Immature natural killer cell (primary cell): ENCODE measurements around the gene MCF2L. TPM values are rescaled to one million over a fixed set of nuclear protein-coding genes. Genes with fewer than 3 reads are reported as not detected.

ENCODE experiments used
- DNase-seq, 3 donors: peaks; one replicate each; pipeline ENCODE4 v3.0.0; 2022; ENCODE audit warnings: mixed read lengths in 1 of 3
- H3K27ac Mint-ChIP-seq, 6 donors: one replicate each; pipeline ENCODE4 v1.8.0; 2020; ENCODE audit warnings: mixed read lengths in 6 of 6, mild to moderate bottlenecking in 5 of 6, inconsistent platforms in 4 of 6, moderate library complexity in 3 of 6
- H3K27me3 Mint-ChIP-seq, 3 donors: one replicate each; pipeline ENCODE4 v1.8.0; 2020 to 2021; ENCODE audit warnings: low read depth in 3 of 3, mild to moderate bottlenecking in 3 of 3, mixed read lengths in 3 of 3, moderate library complexity in 3 of 3, inconsistent platforms in 1 of 3
- H3K36me3 Mint-ChIP-seq, 3 donors: one replicate each; pipeline ENCODE4 v1.8.0; 2020; ENCODE audit warnings: mixed read lengths in 3 of 3, inconsistent platforms in 2 of 3, mild to moderate bottlenecking in 2 of 3
- H3K4me1 Mint-ChIP-seq, 2 donors: one replicate each; pipeline ENCODE4 v1.8.0; 2020; ENCODE audit warnings: inconsistent platforms in 2 of 2, mild to moderate bottlenecking in 2 of 2, mixed read lengths in 2 of 2, moderate library complexity in 1 of 2
- H3K4me3 Mint-ChIP-seq, 5 donors: one replicate each; pipeline ENCODE4 v1.8.0; 2020; ENCODE audit warnings: mild to moderate bottlenecking in 5 of 5, mixed read lengths in 5 of 5, inconsistent platforms in 3 of 5, moderate library complexity in 3 of 5
- H3K9me3 Mint-ChIP-seq, 6 donors: one replicate each; pipeline ENCODE4 v1.8.0; 2020; ENCODE audit warnings: mild to moderate bottlenecking in 6 of 6, mixed read lengths in 6 of 6, inconsistent platforms in 4 of 6, moderate library complexity in 3 of 6
- polyA plus RNA-seq, 3 donors: library from polyadenylated mRNA; unstranded; fragments of 300-500 nt; fragmentation: Illumina TruSeq; gene quantifications; one replicate each; pipeline ENCODE4 v1.2.3, GENCODE V29; 2021

MCF2L gene
- polyA plus RNA-seq: under 1 TPM in 1 of 3 donors, not detected in 2; 0.82 TPM

- peak within 1 kb of the TSS in 5 of 6 donors; percentile 63 to 86 (median 75) for H3K27ac Mint-ChIP-seq
These were observed at the start of gene MCF2L for GRCh38 chr13:112968910-112969691. Gene MCF2L (plus strand): TSS chr13:112969214. CDS start chr13:112969380, 166 bp downstream.

DNA sequence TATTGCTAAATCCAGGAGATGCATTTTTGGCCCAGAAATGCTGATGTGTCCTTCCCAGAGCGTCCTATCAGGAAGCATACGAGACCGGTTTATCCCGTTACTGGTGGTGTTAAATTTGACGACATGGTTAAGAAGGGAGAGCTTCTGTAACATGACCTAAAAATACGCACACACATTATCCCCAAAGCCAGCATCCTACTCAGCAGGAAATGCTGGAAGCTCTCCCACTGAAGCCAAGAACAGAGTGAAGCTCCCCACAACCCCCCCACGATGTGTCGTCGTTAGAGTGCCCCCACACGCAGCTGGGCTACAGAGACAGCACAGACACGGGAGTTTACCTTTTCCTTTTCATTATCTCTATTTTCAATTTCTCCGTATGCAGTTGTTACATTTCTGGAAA, 45.1 kb upstream of the MCF2L start:
- Mint-ChIP-seq H3K4me3 (no peak overlapping the region), H3K27ac (no peak overlapping the region), H3K36me3 (no peaks in the 10 kb centered on the region), H3K9me3 (no peaks in the 10 kb centered on the region), H3K27me3 (peaks cover 0 to 8% (median 3%) of the 10 kb centered on the region in 3 donors), H3K4me1 (no peaks in the 10 kb centered on the region)
- no peak for DNase-seq

More at GRCh38 chr13:112968910-112969691, at the start of gene MCF2L:
- peak; percentile 62 to 69 (median 63) for DNase-seq
- Mint-ChIP-seq H3K27me3 (peaks cover 11 to 16% (median 15%) of the 10 kb centered on the region in 3 donors), H3K36me3 (peaks cover 0 to 4% (median 0%) of the 10 kb centered on the region in 3 donors), H3K4me1 (peaks cover 20% of the 10 kb centered on the region in 2 donors), H3K9me3 (peaks cover 0 to 1% (median 0%) of the 10 kb centered on the region in 6 donors), H3K4me3 (peak within 1 kb of the TSS; percentile 83 to 92 (median 87))

GRCh38 chr13:112924365-112924764, 44.6 kb upstream of the MCF2L start:
- Mint-ChIP-seq H3K9me3 (no peaks in the 10 kb centered on the region), H3K27me3 (peaks cover 3 to 11% (median 4%) of the 10 kb centered on the region in 3 donors), H3K4me3 (no peak overlapping the region), H3K36me3 (no peaks in the 10 kb centered on the region), H3K27ac (no peak overlapping the region), H3K4me1 (peaks cover 0 to 4% of the 10 kb centered on the region in 2 donors)
- no peak for DNase-seq

- H3K36me3 Mint-ChIP-seq: peaks cover 0 to 3% (median 0%) of the 10 kb centered on the region in 3 donors
- peaks cover 3 to 12% of the 10 kb centered on the region in 2 donors for H3K4me1 Mint-ChIP-seq
- H3K9me3 Mint-ChIP-seq: no peaks in the 10 kb centered on the region
- no peak for DNase-seq
- H3K4me3 Mint-ChIP-seq: no peak overlapping the region
- H3K27ac Mint-ChIP-seq: no peak overlapping the region
- peaks cover 5 to 17% (median 6%) of the 10 kb centered on the region in 3 donors for H3K27me3 Mint-ChIP-seq
These were observed 43.0 kb upstream of the MCF2L start for GRCh38 chr13:112926003-112926402.

GRCh38 chr13:112926993-112927392, 42.0 kb upstream of the MCF2L start:
- Mint-ChIP-seq H3K9me3 (no peaks in the 10 kb centered on the region), H3K4me3 (no peak overlapping the region), H3K36me3 (peaks cover 0 to 3% (median 0%) of the 10 kb centered on the region in 3 donors), H3K27ac (no peak overlapping the region), H3K4me1 (peaks cover 3 to 12% of the 10 kb centered on the region in 2 donors), H3K27me3 (peaks cover 5 to 12% (median 6%) of the 10 kb centered on the region in 3 donors)
- DNase-seq: no peak

- no peaks in the 10 kb centered on the region for H3K9me3 Mint-ChIP-seq
- H3K36me3 Mint-ChIP-seq: peaks cover 0 to 3% (median 0%) of the 10 kb centered on the region in 3 donors
- H3K4me3 Mint-ChIP-seq: no peak overlapping the region
- peaks cover 5 to 19% (median 6%) of the 10 kb centered on the region in 3 donors for H3K27me3 Mint-ChIP-seq
- DNase-seq: no peak
- H3K27ac Mint-ChIP-seq: no peak overlapping the region
- H3K4me1 Mint-ChIP-seq: peaks cover 3 to 12% of the 10 kb centered on the region in 2 donors
These were observed 40.7 kb upstream of the MCF2L start for GRCh38 chr13:112928020-112928971.

DNA sequence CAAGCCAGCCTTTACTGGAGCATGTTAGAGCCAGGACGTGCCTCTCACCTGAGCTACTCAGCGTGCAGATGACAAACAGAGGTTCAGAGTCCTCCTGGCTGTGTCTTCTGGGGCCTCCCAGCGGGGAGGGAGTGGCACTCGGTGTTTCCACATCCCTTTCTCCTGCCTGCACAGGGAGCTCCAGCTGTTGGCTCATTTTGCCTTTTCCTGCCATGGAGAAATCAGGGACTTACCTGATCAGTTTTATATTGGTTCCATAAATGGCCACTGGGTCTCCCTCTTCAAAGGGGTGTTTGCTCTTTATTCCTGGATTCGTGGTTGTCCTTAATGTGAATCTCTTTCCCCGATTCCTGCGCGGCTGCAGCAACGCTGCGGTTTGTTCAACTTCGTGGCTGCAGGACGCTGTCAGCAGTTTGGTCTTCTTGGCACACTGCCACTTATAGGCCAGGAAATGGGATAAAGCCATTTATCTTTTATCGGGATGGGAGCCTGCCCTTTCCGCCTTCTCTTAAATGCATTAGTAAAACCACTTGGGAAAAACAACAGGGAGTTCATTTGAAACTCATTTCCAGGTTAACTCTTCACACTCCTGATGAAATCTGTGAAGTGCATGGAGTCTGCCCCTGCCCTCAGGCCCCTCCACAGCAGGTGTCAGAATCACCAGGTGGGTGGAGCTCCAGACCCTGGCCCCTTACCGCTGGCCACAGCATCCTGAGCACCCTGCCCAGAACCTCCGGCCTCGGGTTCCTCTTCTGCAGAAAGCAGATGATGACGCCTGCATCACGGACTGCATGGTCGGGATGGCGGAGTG, 39.8 kb upstream of the MCF2L start:
- H3K27ac Mint-ChIP-seq: no peak overlapping the region
- peaks cover 3 to 12% of the 10 kb centered on the region in 2 donors for H3K4me1 Mint-ChIP-seq
- peaks cover 0 to 3% (median 0%) of the 10 kb centered on the region in 3 donors for H3K36me3 Mint-ChIP-seq
- DNase-seq: no peak
- H3K9me3 Mint-ChIP-seq: no peaks in the 10 kb centered on the region
- H3K27me3 Mint-ChIP-seq: peaks cover 5 to 19% (median 7%) of the 10 kb centered on the region in 3 donors
- no peak overlapping the region for H3K4me3 Mint-ChIP-seq

GRCh38 chr13:112929783-112930055, 39.3 kb upstream of the MCF2L start:
- Mint-ChIP-seq H3K27ac (no peak overlapping the region), H3K9me3 (no peaks in the 10 kb centered on the region), H3K4me3 (no peak overlapping the region), H3K27me3 (peaks cover 5 to 19% (median 8%) of the 10 kb centered on the region in 3 donors), H3K36me3 (peaks cover 0 to 3% (median 0%) of the 10 kb centered on the region in 3 donors), H3K4me1 (peaks cover 3 to 12% of the 10 kb centered on the region in 2 donors)
- DNase-seq: no peak

- DNase-seq: no peak
- Mint-ChIP-seq H3K36me3 (peaks cover 0 to 3% (median 0%) of the 10 kb centered on the region in 3 donors), H3K4me1 (peaks cover 3 to 12% of the 10 kb centered on the region in 2 donors), H3K4me3 (no peak overlapping the region), H3K27ac (no peak overlapping the region), H3K27me3 (peaks cover 5 to 19% (median 8%) of the 10 kb centered on the region in 3 donors), H3K9me3 (no peaks in the 10 kb centered on the region)
These were observed 38.8 kb upstream of the MCF2L start for GRCh38 chr13:112930192-112930591.

- DNase-seq: no peak
- H3K36me3 Mint-ChIP-seq: peaks cover 0 to 3% (median 0%) of the 10 kb centered on the region in 3 donors
- H3K4me3 Mint-ChIP-seq: no peak overlapping the region
- H3K4me1 Mint-ChIP-seq: peaks cover 3 to 12% of the 10 kb centered on the region in 2 donors
- H3K27ac Mint-ChIP-seq: no peak overlapping the region
- H3K9me3 Mint-ChIP-seq: no peaks in the 10 kb centered on the region
- H3K27me3 Mint-ChIP-seq: peaks cover 5 to 19% (median 10%) of the 10 kb centered on the region in 3 donors
These were observed 37.7 kb upstream of the MCF2L start for GRCh38 chr13:112931028-112931934.

DNA sequence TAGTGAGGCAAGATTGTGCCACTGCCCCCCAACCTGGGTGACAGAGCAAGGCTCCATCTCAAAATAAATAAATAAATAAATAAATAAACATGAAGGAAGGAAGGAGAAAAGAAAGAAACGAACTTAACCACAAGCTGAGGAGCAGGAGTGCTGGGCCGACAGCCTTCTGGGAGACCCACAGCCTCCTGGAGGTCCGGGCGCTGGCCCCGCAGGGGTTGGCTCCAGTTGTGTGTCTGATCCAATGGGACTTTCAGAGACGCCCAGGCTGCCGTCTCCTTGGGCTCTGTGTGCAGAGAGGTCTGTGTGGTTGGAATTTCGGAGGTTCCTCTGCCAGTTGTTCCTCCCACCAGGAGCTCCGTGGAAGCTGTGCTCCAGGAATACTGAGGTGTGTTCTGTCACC, 36.0 kb upstream of the MCF2L start:
- Mint-ChIP-seq H3K27ac (no peak overlapping the region), H3K36me3 (peaks cover 0 to 3% (median 0%) of the 10 kb centered on the region in 3 donors), H3K4me3 (no peak overlapping the region), H3K4me1 (peaks cover 3 to 12% of the 10 kb centered on the region in 2 donors), H3K27me3 (peaks cover 9 to 16% (median 15%) of the 10 kb centered on the region in 3 donors), H3K9me3 (no peaks in the 10 kb centered on the region)
- DNase-seq: no peak

DNA sequence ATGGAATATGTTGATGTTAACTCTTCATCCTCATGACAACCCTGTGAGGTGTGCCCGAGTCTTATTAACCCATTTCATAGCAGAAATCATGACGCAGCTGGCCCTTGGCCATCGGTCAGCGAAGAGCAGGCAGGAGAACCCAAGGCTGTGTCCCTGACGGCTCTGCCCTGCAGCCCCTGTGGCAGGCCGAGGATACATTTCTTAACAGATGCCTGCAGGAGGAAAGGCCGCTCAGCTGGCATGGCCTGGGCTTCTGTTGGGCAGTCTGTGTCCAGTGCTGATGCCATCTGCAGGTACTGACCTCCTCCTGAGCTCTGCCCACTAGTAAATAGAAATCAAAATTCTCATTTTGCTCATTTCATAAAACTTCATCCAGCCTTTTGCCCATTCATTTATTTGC, 35.4 kb upstream of the MCF2L start:
- Mint-ChIP-seq H3K9me3 (no peaks in the 10 kb centered on the region), H3K4me3 (no peak overlapping the region), H3K36me3 (peaks cover 0 to 3% (median 0%) of the 10 kb centered on the region in 3 donors), H3K27me3 (peaks cover 9 to 15% (median 15%) of the 10 kb centered on the region in 3 donors), H3K27ac (no peak overlapping the region), H3K4me1 (peaks cover 3 to 12% of the 10 kb centered on the region in 2 donors)
- no peak for DNase-seq
